GM19438 (cell line): Measurements from ENCODE around the gene ROBO1.

Experiments used
- ATAC-seq: cut with Tn5 transposase; IDR thresholded peaks from one replicate; pipeline ENCODE4 v1.9.1; 2021; ENCODE audit warnings: low read depth; ENCODE audit not compliant: unreplicated experiment

ROBO1 gene

DNA sequence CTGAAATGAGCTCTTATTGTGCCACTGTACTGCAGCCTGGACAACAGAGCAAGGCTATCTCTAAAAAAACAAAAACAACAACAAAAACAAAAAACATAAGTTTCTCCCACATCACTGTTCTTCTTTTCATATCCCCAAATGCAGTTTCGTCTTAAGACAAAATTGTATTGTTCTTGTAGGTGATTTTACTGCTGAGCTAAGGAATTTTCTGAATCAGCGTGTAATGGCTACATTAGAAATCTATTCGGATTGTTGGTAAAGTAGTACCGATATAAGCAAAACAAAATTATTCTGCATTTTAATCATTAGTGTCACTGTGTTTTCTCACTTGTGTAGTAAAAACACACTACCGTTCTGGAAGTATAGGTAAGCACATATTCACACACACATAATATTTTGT is 512.5 kb downstream of the ROBO1 start:
- no peak for ATAC-seq

DNA sequence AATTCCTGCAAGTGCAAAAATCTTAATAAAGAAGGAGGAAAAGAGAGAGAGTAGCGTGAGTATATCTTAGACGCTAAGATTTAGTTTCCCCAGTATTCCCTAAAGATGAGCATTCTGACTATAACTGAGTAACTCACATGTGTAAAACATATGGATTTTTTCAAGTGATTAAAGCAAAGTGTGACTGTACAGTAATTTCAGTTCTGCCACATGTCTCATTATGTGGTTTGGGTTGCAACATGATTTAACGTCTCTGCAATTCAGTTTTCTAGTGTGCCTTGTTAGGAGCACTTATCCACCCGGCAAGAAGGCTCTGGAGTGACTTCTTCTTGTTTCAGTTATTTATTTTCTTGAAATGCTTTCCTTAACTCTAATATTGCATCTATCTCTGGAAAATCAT is 514.1 kb downstream of the ROBO1 start:
- ATAC-seq, result no peak

DNA sequence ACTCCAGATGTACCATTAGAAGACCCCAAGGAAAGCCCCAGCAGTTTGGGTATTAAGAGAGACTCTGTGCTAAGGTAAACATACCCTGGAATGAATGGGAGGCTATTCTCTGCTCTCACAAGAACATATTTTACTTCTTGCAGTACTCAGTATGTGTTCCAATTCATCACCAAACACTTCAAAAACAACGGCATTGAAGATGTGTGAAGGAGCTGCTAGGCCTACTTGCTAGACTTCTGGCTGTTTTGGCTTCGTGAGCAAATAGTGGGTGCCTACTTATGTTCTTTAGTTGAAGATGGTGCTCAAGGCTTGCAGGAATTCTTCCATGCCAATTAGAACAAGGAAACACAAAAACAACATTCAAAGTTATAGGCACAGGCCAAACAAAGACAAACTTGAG is 514.5 kb downstream of the ROBO1 start:
- no peak for ATAC-seq

DNA sequence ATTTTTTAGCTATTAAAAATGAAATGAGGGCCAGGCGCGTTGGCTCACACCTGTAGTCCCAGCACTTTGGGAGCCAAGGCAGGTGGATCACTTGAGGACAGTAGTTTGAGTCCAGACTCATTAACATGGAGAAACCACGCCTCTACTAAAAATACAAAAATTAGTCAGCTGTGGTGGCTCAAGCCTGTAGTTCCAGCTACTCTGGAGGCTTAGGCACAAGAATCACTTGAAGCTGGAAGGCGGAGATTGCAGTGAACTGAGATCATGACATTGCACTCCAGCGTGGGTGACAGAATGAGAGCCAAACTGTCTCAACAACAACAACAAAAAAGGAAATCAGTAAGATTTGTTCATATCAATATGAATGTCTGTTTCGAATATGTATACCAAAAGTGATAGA is 517.1 kb downstream of the ROBO1 start:
- no peak for ATAC-seq

DNA sequence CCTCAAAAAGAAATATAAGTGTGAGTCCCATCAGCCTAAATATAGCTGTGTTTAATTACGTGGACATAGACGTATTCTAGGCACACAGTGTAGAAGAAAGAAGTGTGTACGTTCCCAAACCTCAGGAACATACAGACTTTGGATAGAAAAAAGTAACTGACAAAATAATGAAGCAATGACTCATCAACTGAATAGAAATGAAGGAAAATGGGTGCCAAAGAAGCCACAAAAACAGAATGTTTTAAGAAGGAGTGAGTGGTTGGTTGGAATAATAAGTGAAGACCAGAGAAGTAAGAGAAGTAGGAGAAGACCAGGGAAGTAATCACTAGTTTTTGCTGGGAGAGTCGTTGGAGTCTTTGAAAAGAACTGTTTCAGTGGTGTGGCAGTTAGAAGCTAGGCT is 518.1 kb downstream of the ROBO1 start:
- ATAC-seq, result no peak

DNA sequence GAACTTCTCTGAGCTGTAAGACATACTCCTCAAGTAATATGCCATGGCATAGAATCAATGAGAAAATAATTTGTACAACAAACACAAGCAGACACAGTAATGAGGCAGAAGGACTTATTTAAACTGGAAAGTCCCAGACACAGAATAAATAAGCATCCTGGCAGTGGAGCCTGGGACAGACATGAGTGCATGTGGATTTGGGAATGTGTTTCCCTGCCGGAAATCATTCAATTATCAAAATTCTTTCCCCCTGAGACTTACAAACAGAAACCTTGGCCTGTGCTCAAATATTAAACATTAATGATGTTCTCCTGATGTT is 520.1 kb downstream of the ROBO1 start:
- no peak for ATAC-seq

DNA sequence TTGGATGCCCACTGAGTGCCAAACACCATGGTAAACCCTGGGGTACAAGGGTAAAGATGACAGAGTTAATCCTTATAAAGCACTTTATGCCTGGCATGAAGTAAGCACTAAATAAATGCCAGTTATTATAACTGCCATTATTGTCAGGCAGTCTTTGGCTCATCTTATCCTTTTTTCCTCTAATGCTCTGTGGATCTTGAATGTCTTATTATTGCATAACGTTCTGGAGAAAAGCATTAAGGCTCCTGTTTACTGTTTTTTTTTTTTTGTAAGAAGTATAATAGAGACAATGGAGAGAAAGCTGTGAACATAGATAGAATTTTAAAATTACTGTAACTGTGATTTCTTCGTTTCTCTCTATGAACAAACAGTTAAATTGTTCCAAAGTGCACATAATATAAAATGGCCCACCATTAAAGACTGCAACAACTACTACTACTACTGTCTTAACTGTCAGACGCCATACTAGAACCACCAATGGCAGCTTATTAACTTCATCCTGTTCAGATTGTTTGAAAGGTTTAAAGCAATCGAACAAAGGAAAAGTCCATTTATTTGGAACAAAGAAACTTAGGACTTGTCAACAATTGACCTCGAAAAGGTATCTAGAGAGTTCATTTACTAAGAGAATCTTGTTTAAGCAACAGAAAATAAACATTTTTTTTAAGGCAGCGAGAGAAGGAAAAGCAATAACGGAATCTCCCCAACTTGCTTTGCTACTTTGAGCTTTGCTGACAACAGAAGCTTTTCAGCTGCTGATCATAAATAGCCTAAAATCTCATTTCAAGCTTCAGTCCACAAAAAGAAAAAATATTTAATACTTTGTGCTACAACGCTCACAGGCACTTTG is 520.7 kb downstream of the ROBO1 start:
- no peak for ATAC-seq

DNA sequence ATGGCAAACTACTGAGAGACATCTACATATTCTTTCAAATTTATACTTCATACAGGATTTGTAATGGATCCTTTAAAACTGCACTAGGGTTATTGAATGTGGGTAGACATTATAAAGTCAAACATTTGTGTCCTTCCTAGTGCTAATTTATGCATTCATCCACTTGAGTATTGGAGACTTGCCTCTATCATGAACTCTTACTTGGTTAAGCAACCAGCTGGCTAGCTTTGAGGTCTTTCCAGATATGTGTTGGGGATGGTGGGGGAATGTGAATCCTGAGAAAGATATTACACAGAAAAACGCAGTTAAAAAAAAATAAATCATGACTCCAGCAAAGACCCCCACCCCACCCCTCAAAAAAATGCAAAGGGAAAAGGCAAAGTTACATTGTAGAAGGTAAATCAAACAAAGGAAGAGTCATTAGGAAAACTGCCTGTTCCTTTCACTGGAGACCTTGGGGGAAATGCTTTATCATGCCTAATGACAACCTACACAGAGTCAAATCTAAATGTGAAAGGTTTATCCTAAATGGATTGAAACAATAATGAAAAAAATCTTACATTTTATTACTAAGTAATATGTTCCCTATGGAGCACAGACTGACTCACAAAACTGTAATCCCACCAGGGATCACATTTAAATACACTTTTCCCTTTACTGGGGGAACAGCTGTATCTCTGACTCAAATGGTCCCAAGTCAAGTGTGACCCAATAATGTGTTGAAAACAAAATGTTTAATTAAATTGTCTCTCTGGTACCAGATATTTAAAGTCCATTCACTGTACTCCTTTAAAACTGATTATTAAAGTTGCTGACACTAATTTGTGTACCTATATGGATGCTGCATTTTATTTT is 522.3 kb downstream of the ROBO1 start:
- ATAC-seq, result no peak

DNA sequence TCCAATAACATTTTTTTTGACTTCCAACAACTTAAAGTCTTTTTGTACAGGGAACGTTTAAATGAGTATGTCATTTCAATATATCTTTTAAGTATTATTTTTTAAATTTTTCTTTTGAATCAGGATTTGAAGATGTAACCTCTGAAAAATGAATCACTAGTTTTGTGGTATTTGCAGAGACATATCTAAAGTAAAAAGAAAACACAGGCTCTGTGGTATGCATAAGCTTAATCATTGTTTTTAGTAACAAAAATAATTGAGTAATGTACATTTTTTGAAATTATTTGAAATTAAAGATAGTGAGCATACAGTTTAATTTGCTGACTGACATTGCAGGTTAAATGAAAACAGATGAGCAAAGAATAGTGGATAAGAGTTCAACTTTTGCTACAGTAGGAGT is 531.3 kb downstream of the ROBO1 start:
- no peak for ATAC-seq

DNA sequence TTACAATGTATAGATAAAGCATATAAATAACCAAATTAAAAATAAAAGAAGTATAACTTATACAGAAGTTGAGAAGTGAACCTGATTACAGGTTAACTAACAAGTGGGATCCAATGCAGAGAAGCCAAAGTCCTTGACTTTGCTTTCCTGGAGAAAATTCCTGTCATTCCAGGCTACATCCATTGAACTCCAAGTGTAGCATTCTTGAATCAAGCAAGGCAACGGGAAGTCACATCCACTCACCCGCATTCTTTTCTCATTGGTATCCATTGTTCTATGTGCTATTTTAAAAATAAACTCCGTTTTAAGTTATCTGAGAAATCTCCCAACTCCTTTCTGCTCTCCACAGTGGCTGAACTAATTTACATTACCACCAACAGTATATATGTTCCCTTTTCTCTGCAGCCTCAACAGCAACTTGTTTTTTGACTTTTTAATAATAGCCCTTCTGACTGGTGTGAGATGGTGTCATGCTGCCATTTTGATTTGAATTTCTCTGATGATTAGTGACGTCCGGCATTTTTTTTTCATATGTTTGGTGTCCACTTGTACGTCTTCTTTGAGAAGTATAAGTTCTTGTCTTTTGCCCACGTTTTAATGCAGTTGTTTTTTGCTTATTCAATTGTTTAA is 534.3 kb downstream of the ROBO1 start:
- ATAC-seq, result no peak

DNA sequence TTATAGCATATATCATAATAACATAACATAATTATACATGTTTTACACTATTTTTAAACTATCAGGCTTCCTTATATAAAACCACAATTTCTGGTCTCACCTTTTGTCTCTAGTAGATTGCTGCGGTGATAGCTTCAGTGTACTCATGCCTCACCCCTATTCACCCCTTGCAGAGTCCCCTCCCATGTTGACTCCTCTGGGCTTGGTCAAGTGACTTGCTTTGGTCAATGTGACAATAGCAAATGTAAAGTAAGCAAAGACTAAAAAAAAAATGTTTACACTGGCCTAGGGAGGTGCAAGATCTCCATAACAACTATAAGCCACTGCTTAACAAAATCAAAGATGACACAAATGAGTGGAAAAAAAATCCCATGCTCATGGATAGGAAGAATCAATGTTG is 537.5 kb downstream of the ROBO1 start:
- ATAC-seq, result no peak

DNA sequence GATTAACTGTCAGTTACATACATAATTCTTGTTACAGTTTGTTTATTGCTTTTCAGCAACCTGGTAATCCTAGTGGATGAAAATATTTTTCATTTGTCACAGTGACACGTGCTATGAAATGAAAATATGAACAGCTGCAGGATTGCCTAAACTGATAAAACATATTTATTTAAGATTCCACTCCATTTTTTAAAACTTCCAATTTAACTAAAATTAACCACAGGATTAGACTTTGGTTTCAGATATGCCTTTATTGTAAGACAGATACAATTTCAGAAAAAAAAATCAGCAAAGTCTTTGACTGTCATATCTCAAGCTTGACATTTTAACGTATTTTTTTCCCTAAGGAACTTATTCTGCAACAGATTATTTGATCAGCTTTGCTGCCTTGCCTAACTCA is 550.7 kb downstream of the ROBO1 start:
- no peak for ATAC-seq

DNA sequence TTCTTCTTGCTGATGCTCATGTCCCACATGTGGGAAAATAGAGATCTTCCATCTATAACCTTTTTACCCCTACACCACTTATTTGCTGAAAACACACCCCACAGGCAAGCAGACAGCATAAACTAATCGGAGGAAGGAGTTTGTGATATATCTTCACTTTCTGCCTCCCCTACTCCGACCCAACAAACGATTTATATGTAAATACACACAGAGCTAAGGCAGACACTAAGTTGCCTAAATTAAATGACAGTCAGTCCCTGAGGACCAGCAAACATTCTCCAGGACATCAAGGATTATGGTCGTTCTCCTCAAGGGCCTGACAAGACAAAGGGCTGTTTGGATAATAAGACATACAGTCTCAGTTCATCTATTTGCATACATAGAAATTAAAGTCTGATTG is 552.5 kb downstream of the ROBO1 start:
- ATAC-seq, result no peak

DNA sequence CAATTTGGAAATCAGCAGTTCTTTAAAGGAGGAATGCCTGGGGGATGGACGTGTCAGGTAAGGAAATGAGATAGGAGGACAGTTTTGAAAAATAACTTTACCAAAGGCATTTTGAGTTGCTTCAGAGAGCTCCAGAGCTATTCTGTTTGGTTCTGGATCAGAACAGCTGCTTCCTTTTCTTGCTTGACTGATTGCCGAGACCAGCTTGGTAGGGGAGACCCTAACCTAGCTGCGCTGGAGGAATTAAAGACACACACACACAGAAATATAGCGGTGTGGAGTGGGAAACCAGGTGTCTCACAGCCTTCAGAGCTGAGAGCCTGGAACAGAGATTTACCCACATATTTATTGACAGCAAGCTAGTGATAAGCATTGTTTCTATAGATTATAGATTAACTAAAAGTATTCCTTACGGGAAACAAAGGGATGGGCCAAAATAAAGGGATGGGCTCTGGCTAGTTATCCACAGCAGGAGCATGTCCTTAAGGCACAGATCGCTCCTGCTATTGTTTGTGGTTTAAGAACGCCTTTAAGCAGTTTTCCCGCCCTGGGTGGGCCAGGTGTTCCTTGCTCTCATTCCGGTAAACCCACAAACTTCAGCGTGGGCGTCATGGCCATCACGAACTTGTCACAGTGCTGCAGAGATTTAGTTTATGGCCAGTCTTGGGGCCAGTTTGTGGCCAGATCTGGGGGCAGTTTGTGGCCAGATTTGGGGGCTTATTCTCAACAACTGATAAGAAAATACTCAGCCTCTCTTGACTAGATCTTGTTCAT is 556.0 kb downstream of the ROBO1 start:
- no peak for ATAC-seq

DNA sequence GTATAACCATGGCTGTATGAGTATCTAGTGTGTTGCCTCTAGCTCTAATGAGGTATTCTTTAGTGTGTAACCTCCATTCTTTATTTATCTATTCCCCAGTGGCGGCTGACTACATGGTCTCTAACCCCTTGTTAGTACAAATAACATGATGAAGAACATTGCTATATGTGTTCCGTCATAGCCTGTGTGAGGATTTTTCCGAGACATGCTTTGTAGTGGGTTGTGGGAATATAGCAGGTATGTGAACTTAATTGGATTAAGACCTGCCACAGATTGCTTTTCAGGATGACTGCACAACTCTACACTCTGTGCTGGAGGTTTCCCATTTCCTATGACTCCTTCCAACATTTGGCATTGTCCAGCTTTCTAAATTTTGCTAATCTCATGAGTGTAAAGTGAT is 563.4 kb downstream of the ROBO1 start:
- no peak for ATAC-seq

DNA sequence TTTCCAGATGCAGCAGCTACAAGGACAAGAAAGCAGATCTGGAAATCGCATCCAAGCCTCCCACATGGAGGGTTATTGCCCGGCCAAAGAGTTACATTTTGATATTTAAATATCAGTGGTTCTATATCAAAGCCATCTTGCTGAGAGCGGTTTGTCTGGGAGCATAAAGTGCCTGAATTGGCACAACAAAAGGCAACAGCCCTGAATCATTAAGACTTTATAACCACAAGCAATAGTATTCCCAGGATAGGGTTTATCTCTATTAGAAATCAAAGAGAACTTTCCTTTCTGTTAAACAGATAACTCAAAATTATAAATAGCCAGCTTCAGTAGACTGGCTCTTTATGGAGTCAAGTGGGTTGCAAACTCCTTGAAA is 564.7 kb downstream of the ROBO1 start:
- no peak for ATAC-seq

DNA sequence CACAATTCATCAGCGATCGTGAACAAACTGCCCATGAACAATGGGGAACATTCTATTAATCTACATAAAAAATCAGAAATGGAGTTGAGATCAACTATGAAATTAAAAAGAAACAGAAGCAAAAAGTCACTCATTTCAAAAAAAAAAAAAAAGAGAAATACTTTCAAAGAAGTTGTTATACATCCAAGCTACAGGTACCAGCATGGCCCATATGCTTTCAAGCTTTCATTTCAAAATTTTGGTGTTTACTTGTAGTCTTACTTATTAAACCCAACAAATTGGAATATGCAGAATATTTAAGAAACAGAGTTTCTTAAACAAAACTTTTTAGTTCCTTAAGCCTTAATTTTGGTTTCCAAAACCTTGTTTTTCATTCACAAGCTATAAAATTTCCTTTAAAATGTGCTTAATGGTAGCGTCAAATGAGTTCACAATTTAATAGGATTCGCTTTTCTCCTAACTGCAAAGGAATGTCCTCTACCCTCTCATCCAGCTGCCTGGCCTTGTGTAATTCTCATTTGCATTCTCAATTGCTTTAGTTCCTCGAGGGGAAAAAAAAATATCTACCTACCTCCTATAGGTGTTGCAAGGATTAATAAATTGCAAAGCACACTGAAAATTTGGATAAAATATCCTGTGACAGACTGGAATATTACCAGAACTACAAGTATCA is 565.2 kb downstream of the ROBO1 start:
- no peak for ATAC-seq

DNA sequence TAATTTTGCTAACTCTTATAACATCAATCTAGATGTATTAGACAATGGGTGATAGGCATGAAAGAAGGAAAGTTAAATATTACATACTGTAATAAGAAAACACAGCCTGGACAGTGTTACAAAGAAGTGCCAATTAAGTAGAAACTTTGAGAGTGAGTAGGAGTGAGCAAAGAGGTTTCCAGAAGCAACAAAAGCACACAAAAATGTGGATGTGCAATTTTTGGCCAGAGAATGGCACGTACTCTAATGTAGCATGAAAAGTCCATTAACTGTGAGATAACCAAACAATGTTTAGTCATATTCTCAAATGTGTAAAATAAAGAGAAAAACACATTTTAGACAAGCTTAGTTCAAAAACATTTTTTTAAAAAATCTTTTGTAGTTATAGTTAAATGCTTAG is 567.3 kb downstream of the ROBO1 start:
- no peak for ATAC-seq

DNA sequence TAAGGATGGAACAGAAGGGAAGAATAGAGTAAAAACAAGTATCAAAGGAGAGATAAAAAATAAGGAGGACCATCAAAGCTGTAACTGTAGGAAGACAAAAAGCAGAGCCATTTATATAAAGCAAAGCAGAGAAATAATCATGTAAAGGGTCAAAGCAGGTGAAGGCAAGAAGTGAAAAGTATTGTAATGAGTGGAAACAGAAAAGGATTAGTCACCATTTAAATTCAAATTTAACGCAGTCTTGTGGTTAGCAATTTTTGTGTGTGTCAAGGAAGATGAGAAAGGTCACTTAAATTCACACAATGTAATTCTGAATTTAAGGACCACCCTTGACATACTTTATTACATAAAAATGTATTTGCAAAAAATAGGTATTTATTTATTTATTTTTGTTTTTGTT is 567.8 kb downstream of the ROBO1 start:
- ATAC-seq, result no peak

DNA sequence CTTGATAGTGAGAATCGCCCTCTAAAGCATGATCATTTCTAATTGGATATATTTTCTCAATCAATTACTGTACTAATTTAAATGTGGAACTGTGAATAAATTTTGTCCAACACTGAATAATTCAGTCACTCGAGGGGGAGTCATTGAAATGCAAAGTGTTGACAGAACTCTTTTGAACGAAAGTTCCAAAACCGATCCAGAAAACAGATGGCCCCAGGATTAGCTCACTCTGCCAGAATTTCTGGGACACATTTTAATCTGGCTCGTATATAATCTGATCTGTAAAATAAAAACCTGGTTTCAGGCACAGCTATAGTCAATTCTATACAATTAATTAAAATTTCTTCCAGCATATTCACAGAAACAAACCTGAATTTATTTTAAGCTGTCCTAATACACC is 580.4 kb downstream of the ROBO1 start:
- ATAC-seq, result no peak
